Measurements from ENCODE around the gene USP6NL.
"Not testable (repeated sequence)": the region's sequence is repeated elsewhere in the genome, so short reads cannot be mapped to it uniquely, and the experiment has no call there.

USP6NL gene

DNA sequence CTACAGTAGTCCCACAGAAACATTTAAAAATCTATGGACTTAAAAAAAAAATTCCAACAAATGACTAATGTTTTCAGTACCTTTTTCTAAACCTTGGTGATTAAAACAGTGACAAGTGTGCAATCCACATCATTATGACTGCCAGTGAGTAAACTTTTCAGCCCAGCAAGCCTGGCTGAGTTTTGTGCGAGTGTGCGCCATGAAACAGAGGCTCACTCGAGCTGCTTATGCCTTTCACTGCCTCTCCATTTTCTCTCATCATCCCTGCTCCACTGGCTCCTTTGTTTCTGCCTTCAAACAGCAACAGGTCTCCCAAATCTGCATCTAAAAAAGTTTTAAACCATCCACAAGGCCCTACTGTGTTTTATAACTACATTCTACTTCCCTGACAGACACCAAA is 105.8 kb downstream of the USP6NL start:
- in situ Hi-C loops (cut with HindIII; ENCODE audit: low sequenced_read_pairs): no loop called here
- no peak for DNase-seq (ENCODE audit: low read depth, low spot score)
- TF ChIP-seq, protein P1, sequence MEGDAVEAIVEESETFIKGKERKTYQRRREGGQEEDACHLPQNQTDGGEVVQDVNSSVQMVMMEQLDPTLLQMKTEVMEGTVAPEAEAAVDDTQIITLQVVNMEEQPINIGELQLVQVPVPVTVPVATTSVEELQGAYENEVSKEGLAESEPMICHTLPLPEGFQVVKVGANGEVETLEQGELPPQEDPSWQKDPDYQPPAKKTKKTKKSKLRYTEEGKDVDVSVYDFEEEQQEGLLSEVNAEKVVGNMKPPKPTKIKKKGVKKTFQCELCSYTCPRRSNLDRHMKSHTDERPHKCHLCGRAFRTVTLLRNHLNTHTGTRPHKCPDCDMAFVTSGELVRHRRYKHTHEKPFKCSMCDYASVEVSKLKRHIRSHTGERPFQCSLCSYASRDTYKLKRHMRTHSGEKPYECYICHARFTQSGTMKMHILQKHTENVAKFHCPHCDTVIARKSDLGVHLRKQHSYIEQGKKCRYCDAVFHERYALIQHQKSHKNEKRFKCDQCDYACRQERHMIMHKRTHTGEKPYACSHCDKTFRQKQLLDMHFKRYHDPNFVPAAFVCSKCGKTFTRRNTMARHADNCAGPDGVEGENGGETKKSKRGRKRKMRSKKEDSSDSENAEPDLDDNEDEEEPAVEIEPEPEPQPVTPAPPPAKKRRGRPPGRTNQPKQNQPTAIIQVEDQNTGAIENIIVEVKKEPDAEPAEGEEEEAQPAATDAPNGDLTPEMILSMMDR (IDR thresholded peaks at IDR 0.05; ENCODE audit: low read depth, low read length): no peak

DNA sequence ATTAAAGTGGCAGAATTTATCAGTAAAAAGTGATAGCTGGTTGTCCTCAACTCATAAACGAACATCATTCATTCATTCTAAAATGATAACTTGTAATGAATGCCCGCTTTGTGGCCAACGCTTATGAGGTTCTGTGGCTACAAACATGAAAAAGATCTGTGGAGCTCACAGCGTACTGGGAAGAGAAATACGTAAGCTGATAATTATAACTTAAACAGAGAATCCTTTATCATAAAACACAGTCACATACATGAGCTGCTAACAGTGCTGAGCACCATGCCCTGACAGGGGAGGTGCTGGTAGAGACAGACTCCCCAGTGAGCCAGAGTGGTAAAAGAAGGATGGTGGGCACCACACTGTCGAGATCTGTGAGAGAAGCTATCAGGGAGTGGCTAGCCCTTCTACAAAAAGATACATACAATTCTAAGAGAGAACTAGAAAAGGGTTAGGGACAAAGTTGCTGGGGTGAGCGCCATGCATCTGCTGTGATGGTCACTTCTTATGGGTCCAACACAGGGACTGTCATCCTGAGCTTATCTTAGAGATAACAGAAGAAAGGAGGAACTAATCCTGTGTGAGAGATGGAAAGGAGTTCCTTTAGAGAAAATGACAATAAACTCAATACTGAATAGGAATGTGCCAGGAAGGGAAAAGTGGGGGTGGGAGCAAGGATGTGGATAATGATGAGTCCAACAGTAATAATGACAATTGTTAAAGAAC is 106.7 kb downstream of the USP6NL start:
- in situ Hi-C loops (cut with HindIII; ENCODE audit: low sequenced_read_pairs): no loop called here
- no peak for DNase-seq (ENCODE audit: low read depth, low spot score)
- TF ChIP-seq, protein P1 (IDR thresholded peaks at IDR 0.05; ENCODE audit: low read depth, low read length): no peak
- H3K4me3 ChIP-seq (ENCODE audit: low read depth, low read length): no peak overlapping the region

More for the DNA sequence above, 105.8 kb downstream of the USP6NL start:
- no peak overlapping the region for H3K4me3 ChIP-seq (ENCODE audit: low read depth, low read length)

DNA sequence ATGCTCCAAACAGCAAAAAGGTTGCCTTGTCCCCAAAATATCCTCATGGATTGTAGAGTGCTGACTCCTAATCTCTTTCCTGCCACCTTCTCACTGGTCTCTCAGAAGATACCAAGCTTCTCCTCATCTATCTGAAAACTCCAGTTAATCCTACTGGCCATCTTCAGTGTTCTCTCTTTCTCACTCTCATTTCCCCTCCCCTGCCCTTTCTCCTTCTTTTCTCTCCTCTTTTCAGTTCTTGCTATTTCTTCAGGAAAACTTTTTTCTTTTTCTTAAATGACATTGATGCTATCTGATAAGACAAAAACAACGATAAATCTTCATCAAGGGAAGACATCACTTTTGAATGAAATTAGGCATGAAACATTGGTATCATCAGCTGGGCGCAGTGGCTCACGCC is 109.8 kb downstream of the USP6NL start:
- DNase-seq (ENCODE audit: low read depth, low spot score): no peak
- TF ChIP-seq, protein P1 (IDR thresholded peaks at IDR 0.05; ENCODE audit: low read depth, low read length): no peak
- H3K4me3 ChIP-seq (ENCODE audit: low read depth, low read length): no peak overlapping the region
- in situ Hi-C loops (cut with HindIII; ENCODE audit: low sequenced_read_pairs): no loop called here

DNA sequence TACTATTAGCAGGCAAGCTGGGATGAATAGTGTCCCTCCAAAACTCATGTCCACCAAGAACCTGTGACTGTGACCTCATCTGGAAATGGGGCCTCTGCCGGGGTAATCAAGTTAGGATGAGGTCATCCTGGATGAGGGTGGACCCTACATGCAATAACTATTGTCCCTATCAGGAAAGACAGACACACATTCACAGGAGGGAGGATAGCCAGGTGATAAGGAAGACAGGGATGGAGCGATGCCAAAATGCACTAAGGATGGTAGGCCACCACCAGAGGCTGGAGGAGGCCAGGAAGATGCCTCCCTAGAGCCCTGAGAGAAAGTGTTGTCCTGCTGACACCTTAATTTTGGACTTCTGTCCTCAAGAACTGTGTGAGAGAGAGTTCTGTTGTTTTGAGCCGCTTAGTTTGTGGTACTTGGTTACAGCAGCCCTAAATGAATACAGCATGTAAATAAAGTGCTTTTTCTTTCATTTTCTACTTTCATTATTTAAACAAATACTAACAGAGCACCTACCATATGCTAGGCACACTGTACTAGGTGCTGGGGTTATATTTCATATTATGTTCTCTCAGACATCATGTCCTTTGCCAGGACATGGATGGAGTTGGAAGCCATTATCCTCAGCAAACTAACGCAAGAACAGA is 111.9 kb downstream of the USP6NL start:
- H3K4me3 ChIP-seq (ENCODE audit: low read depth, low read length): no peak overlapping the region
- TF ChIP-seq, protein P1 (IDR thresholded peaks at IDR 0.05; ENCODE audit: low read depth, low read length): no peak
- in situ Hi-C loops (cut with HindIII; ENCODE audit: low sequenced_read_pairs): no loop called here
- DNase-seq (ENCODE audit: low read depth, low spot score): no peak

DNA sequence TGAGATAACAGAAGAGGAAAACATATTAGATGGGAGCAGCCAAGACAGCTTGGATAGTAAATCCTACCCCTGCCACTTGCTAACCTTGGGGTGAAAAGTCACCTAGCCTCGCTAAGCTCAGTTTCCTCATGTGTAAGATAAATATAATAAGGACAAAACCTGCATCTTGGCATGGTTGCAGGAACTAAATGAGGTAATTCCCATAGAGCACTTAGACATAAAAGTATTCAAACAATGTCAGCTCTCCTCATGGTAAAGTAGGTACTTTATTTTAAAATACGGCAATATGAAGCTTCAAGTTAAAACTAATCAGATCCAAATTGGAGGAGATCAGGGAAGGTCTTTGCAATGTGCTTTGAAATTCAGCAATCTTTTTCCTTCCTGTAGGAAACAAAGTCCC is 113.1 kb downstream of the USP6NL start:
- no peak overlapping the region for H3K4me3 ChIP-seq (ENCODE audit: low read depth, low read length)
- TF ChIP-seq, protein P1 (IDR thresholded peaks at IDR 0.05; ENCODE audit: low read depth, low read length): no peak
- in situ Hi-C loops (cut with HindIII; ENCODE audit: low sequenced_read_pairs): no loop called here
- DNase-seq (ENCODE audit: low read depth, low spot score): no peak

DNA sequence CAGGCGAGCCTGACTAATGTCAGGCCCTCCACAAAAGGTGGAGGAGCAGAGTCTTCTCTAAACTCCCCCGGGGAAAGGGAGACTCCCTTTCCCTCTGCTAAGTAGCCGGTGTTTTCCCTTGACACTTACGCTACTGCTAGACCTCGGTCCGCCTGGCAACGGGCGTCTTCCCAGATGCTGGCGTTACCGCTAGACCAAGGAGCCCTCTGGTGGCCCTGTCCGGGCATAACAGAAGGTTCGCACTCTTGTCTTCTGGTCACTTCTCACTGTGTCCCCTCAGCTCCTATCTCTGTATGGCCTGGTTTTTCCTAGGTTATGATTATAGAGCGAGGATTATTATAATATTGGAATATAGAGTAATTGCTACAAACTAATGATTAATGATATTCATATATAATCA is 116.5 kb downstream of the USP6NL start:
- in situ Hi-C loops (cut with HindIII; ENCODE audit: low sequenced_read_pairs); H3K4me3 ChIP-seq (ENCODE audit: low read depth, low read length); DNase-seq (ENCODE audit: low read depth, low spot score): not testable (repeated sequence)
- TF ChIP-seq, protein P1 (IDR thresholded peaks at IDR 0.05; ENCODE audit: low read depth, low read length): peak; percentile 35
